K562 (cell line): Measurements from ENCODE around the gene GPHN. TPM values are rescaled to one million over a fixed set of nuclear protein-coding genes. Genes with fewer than 3 reads are reported as not detected.

ENCODE experiments used
- ATAC-seq: fragments of 200-7000 bp; cut with Tn5 transposase; 3 replicates; pipeline ENCODE4 v1.9.1; 2020; ENCODE audit warnings: moderate library complexity
- BruUV-seq: library from RNA; stranded (reverse); fragments of 400-500 nt; replicated peaks from 2 replicates; lab custom pipeline; 2021; lab: Mats Ljungman, UMichigan
- CTCF ChIA-PET: fragments of 300-600 bp; formaldehyde crosslinking; extraction: SDS; loops from one replicate; lab custom pipeline; 2021; ENCODE audit warnings: low intra/inter-chr PET ratio; lab: Yijun Ruan, JAX
- POLR2A ChIA-PET: fragments of 300-600, 350-650 bp; sonication (Branson Sonifier 250); formaldehyde crosslinking; extraction: SDS; loops from one replicate; lab custom pipeline; 2021; ENCODE audit warnings: antibody characterized with exemption, inconsistent platforms; lab: Yijun Ruan, JAX
- DNase-seq, 4 experiments: peaks; one replicate each; pipeline versions ENCODE4 v3.0.0 to v3.0.0-alpha.2; 2011 to 2018; ENCODE audit warnings: low spot score in 3 of 4, mixed read lengths in 3 of 4; ENCODE audit errors: extremely low read depth in 1 of 4
- FAIRE-seq: peaks from 2 replicates; lab custom pipeline; 2011; peaks lifted over from hg19 to GRCh38; lab: Jason Lieb, UNC
- H2AFZ ChIP-seq: 2 replicates; pipeline ENCODE4 v1.6.0; 2011; ENCODE audit warnings: low read depth, low read length, control low read depth, inconsistent platforms
- H3K27ac ChIP-seq: fragments of 200-600 bp; 3 replicates; pipeline ENCODE4 v1.8.0; 2011; ENCODE audit warnings: low read depth, mild to moderate bottlenecking, control low read depth, inconsistent platforms, low read length, moderate library complexity, mixed read lengths; ENCODE audit errors: extremely low read depth
- H3K27me3 ChIP-seq, 2 experiments: fragments of 300-600 bp in 1 of 2; 2 replicates in 1 of 2; 3 replicates in 1 of 2; pipeline versions ENCODE4 v1.6.0 to v1.8.0; 2011; ENCODE audit warnings: inconsistent platforms in 2 of 2, low read length in 2 of 2, mild to moderate bottlenecking in 1 of 2, mixed read lengths in 1 of 2, moderate library complexity in 1 of 2; ENCODE audit not compliant: control insufficient read depth in 2 of 2, insufficient read depth in 2 of 2
- H3K36me3 ChIP-seq: fragments of 300-600 bp; 3 replicates; pipeline ENCODE4 v1.8.0; 2011; ENCODE audit warnings: mild to moderate bottlenecking, low read length, inconsistent platforms; ENCODE audit not compliant: control insufficient read depth, insufficient read depth
- H3K4me1 ChIP-seq, 2 experiments: fragments of 200-600 bp in 1 of 2; replicated peaks in 1 of 2; 2 replicates in 1 of 2; 3 replicates in 1 of 2; pipeline versions ENCODE4 v1.5.1 to v1.8.0; 2011; ENCODE audit warnings: inconsistent platforms in 2 of 2, low read length in 2 of 2, mild to moderate bottlenecking in 1 of 2, mixed read lengths in 1 of 2, moderate library complexity in 1 of 2; ENCODE audit not compliant: control insufficient read depth in 2 of 2, insufficient read depth in 2 of 2
- H3K4me2 ChIP-seq: 2 replicates; pipeline ENCODE4 v1.6.1; 2011; ENCODE audit warnings: low read length, control low read depth, inconsistent platforms, mixed read lengths; ENCODE audit not compliant: insufficient read depth
- H3K4me3 ChIP-seq: fragments of 200-600 bp; sonication (generic), shearing (Covaris generic); 2 replicates; pipeline ENCODE4 v1.5.1; 2016; ENCODE audit warnings: control low read depth, inconsistent platforms
- H3K79me2 ChIP-seq: fragments of 200-600 bp; 3 replicates; pipeline ENCODE4 v1.8.0; 2011; ENCODE audit warnings: low read length, inconsistent platforms; ENCODE audit not compliant: control insufficient read depth, insufficient read depth
- H3K9ac ChIP-seq, 2 experiments: 2 replicates each; pipeline versions ENCODE4 v1.6.0 to v1.6.1; 2011; ENCODE audit warnings: low read depth in 2 of 2, low read length in 2 of 2, control low read depth in 1 of 2, inconsistent platforms in 1 of 2, mild to moderate bottlenecking in 1 of 2, mixed read lengths in 1 of 2; ENCODE audit not compliant: insufficient read depth in 1 of 2
- H3K9me1 ChIP-seq: one replicate; pipeline ENCODE4 v1.6.0; 2011; ENCODE audit warnings: inconsistent platforms, mild to moderate bottlenecking, low read length, moderate library complexity; ENCODE audit not compliant: control insufficient read depth, insufficient read depth
- H3K9me3 ChIP-seq: replicated peaks from 2 replicates; pipeline ENCODE4 v1.5.1; 2011; ENCODE audit warnings: low read depth, low read length, inconsistent platforms; ENCODE audit not compliant: control insufficient read depth, insufficient read depth
- H4K20me1 ChIP-seq: replicated peaks from 2 replicates; pipeline ENCODE4 v1.6.1; 2011; ENCODE audit warnings: low read length, inconsistent platforms, mixed read lengths; ENCODE audit not compliant: control insufficient read depth, insufficient read depth
- KHSRP ChIP-seq: fragments of 450-650 bp; IDR thresholded peaks from 2 replicates; pipeline ENCODE4 v1.6.1; 2017
- MAFF ChIP-seq: IDR thresholded peaks from 2 replicates; pipeline ENCODE4 v1.6.1; 2012; ENCODE audit warnings: low read length, improper control_type of control experiment
- NR3C1 ChIP-seq: sonication (generic); formaldehyde crosslinking; IDR thresholded peaks from 2 replicates; pipeline ENCODE4 v1.8.1; 2022; ENCODE audit warnings: missing genetic modification reagents
- PRPF4 ChIP-seq: fragments of 200-400 bp; formaldehyde crosslinking; IDR thresholded peaks from one replicate; pipeline ENCODE4 v1.6.1; 2017; ENCODE audit warnings: low read length, low read depth, mild to moderate bottlenecking; ENCODE audit not compliant: insufficient read depth, poor library complexity, severe bottlenecking
- RBBP5 ChIP-seq: fragments of 200-600 bp; sonication (generic); IDR thresholded peaks from 2 replicates; pipeline ENCODE4 v1.6.1; 2012; ENCODE audit warnings: borderline replicate concordance, mild to moderate bottlenecking, low read length, control low read depth, inconsistent platforms; ENCODE audit not compliant: insufficient read depth, poor library complexity, severe bottlenecking
- ZBED1 ChIP-seq: IDR thresholded peaks from 2 replicates; pipeline ENCODE4 v1.6.1; 2014
- ZNF316 ChIP-seq: fragments of 450-650 bp; IDR thresholded peaks from 2 replicates; pipeline ENCODE4 v1.6.1; 2016
- WGBS: fragments of 100-300 bp; shearing (Covaris generic); methylation state at CpG from one replicate; pipeline ENCODE4 v1.1.6; 2016; ENCODE audit warnings: low coverage, mixed read lengths; ENCODE audit not compliant: insufficient coverage; ENCODE audit errors: missing lambda C conversion rate; 5-methylcytosine and 5-hydroxymethylcytosine counted together
- in situ Hi-C: fragments of 300-500 bp; cut with MboI; formaldehyde crosslinking; loops from 4 replicates; pipeline ENCODE4 v1.15.0; 2018; ENCODE audit warnings: inconsistent platforms, mixed read lengths
- intact Hi-C: fragments of 100-400 bp; cut with micrococcal nuclease; formaldehyde crosslinking; loops from 2 replicates; pipeline ENCODE4 v1.14.2; 2022
- polyA plus RNA-seq, 8 experiments: library from polyadenylated mRNA; depleted of rRNA in 4 of 8; stranded (reverse) in 5 of 8; unstranded in 3 of 8; fragments of >200 nt; fragmentation: Nextera tagmentation in 2 of 8; fragmentation: Illumina TruSeq in 1 of 8; extraction: Ambion mirVana in 2 of 8; extraction: Trizol in 1 of 8; gene quantifications; 2 replicates each; pipeline versions ENCODE4 v1.2.1 to v1.2.3, GENCODE V29; 2011 to 2014; ENCODE audit warnings: inconsistent platforms in 1 of 8, missing spikeins in 1 of 8
- total RNA-seq, 7 experiments: library from RNA; depleted of rRNA in 6 of 7; stranded (reverse); fragments of >200 nt in 6 of 7; fragmentation: Illumina TruSeq in 2 of 7; extraction: Trizol in 2 of 7; gene quantifications; 2 replicates each; pipeline versions ENCODE4 v1.2.1 to v1.2.3, GENCODE V29; 2011 to 2021; ENCODE audit warnings: low replicate concordance in 1 of 7
- TF ChIP-seq, protein P1 (sequence below): fragments of 250-450 bp; sonication (Bioruptor Pico); IDR thresholded peaks from 2 replicates; pipeline ENCODE4 v1.8.0; 2021; ENCODE audit warnings: moderate library complexity, mild to moderate bottlenecking, inconsistent platforms
- TF ChIP-seq, protein P2 (sequence below): fragments of 450-650 bp; IDR thresholded peaks from 2 replicates; pipeline ENCODE4 v1.6.1; 2017; ENCODE audit warnings: antibody characterized with exemption

The GPHN gene
- total and polyA plus RNA-seq, 9 of the 15 experiments (the other 6 are each of a cell fraction or from before 2014, with no cell fraction given) = 5.9 to 16.0 (median 11.4) TPM

DNA sequence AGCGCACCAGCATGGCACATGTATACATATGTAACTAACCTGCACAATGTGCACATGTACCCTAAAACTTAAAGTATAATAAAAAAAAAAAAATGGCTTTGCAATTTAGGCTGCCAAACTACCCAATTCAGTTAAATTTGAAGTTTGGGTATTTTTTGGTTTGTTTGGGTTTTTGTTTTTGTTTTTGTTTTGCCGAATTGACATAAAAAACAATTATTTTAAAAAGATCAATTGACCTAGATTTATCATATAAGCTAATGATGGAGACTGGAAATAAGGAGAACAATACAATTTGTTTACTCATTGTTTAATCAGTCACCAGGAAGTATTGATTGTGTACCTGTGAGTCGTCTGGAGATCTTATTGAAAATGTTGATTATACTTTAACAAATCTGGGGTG lies 619.2 kb downstream of the GPHN start:
- Histone ChIP-seq H3K4me3 (no peak overlapping the region), H3K9me1 (no peaks in the 10 kb centered on the region), H2AFZ (no peak overlapping the region), H3K9me3 (no peaks in the 10 kb centered on the region), H3K9ac (no peak overlapping the region), H3K36me3 (0 out of 3 replicates have a peak, but pooled peaks cover 3% of the 10 kb centered on the region), H3K27ac (no peak overlapping the region), H3K79me2 (no peaks in the 10 kb centered on the region), H3K27me3 (no peaks in the 10 kb centered on the region), H3K4me2 (no peak overlapping the region), H4K20me1 (no peaks in the 10 kb centered on the region), H3K4me1 (no peaks in the 10 kb centered on the region)
- in situ Hi-C loops (no loop called here), intact Hi-C loops (no loop called here)
- DNase-seq (no peak), FAIRE-seq (no peak), ATAC-seq (no peak)
- POLR2A ChIA-PET = no interaction called here
- no peak for TF ChIP-seq PRPF4
- peak; percentile 64 for TF ChIP-seq ZNF316
- TF ChIP-seq NR3C1 (CRISPR knock-in tag) = no peak
- TF ChIP-seq, protein P1, sequence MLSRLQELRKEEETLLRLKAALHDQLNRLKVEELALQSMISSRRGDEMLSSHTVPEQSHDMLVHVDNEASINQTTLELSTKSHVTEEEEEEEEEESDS (CRISPR knock-in tag) = no peak
- TF ChIP-seq RBBP5 = no peak
- TF ChIP-seq, protein P2, sequence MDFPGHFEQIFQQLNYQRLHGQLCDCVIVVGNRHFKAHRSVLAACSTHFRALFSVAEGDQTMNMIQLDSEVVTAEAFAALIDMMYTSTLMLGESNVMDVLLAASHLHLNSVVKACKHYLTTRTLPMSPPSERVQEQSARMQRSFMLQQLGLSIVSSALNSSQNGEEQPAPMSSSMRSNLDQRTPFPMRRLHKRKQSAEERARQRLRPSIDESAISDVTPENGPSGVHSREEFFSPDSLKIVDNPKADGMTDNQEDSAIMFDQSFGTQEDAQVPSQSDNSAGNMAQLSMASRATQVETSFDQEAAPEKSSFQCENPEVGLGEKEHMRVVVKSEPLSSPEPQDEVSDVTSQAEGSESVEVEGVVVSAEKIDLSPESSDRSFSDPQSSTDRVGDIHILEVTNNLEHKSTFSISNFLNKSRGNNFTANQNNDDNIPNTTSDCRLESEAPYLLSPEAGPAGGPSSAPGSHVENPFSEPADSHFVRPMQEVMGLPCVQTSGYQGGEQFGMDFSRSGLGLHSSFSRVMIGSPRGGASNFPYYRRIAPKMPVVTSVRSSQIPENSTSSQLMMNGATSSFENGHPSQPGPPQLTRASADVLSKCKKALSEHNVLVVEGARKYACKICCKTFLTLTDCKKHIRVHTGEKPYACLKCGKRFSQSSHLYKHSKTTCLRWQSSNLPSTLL = no peak
- TF ChIP-seq MAFF = peak; percentile 10; the same call in 1 of the 2 replicates
- TF ChIP-seq ZBED1 = no peak
- TF ChIP-seq KHSRP = no peak
- WGBS = 42% methylated on average over 2 of the region's 3 CpGs
- BruUV-seq = no TSS peak
- CTCF ChIA-PET = no interaction called here
